K562 (cell line): Measurements from ENCODE around the gene GBP5. TPM values are rescaled to one million over a fixed set of nuclear protein-coding genes. Genes with fewer than 3 reads are reported as not detected.

ENCODE experiments used
- ATAC-seq: fragments of 200-7000 bp; cut with Tn5 transposase; 3 replicates; pipeline ENCODE4 v1.9.1; 2020; ENCODE audit warnings: moderate library complexity
- BruUV-seq: library from RNA; stranded (reverse); fragments of 400-500 nt; replicated peaks from 2 replicates; lab custom pipeline; 2021; lab: Mats Ljungman, UMichigan
- CTCF ChIA-PET: fragments of 300-600 bp; formaldehyde crosslinking; extraction: SDS; loops from one replicate; lab custom pipeline; 2021; ENCODE audit warnings: low intra/inter-chr PET ratio; lab: Yijun Ruan, JAX
- POLR2A ChIA-PET: fragments of 300-600, 350-650 bp; sonication (Branson Sonifier 250); formaldehyde crosslinking; extraction: SDS; loops from one replicate; lab custom pipeline; 2021; ENCODE audit warnings: antibody characterized with exemption, inconsistent platforms; lab: Yijun Ruan, JAX
- DNase-seq, 4 experiments: peaks; one replicate each; pipeline versions ENCODE4 v3.0.0 to v3.0.0-alpha.2; 2011 to 2018; ENCODE audit warnings: low spot score in 3 of 4, mixed read lengths in 3 of 4; ENCODE audit errors: extremely low read depth in 1 of 4
- FAIRE-seq: peaks from 2 replicates; lab custom pipeline; 2011; peaks lifted over from hg19 to GRCh38; lab: Jason Lieb, UNC
- H2AFZ ChIP-seq: 2 replicates; pipeline ENCODE4 v1.6.0; 2011; ENCODE audit warnings: low read depth, low read length, control low read depth, inconsistent platforms
- H3K27ac ChIP-seq: fragments of 200-600 bp; 3 replicates; pipeline ENCODE4 v1.8.0; 2011; ENCODE audit warnings: low read depth, mild to moderate bottlenecking, control low read depth, inconsistent platforms, low read length, moderate library complexity, mixed read lengths; ENCODE audit errors: extremely low read depth
- H3K27me3 ChIP-seq, 2 experiments: fragments of 300-600 bp in 1 of 2; 2 replicates in 1 of 2; 3 replicates in 1 of 2; pipeline versions ENCODE4 v1.6.0 to v1.8.0; 2011; ENCODE audit warnings: inconsistent platforms in 2 of 2, low read length in 2 of 2, mild to moderate bottlenecking in 1 of 2, mixed read lengths in 1 of 2, moderate library complexity in 1 of 2; ENCODE audit not compliant: control insufficient read depth in 2 of 2, insufficient read depth in 2 of 2
- H3K36me3 ChIP-seq: fragments of 300-600 bp; 3 replicates; pipeline ENCODE4 v1.8.0; 2011; ENCODE audit warnings: mild to moderate bottlenecking, low read length, inconsistent platforms; ENCODE audit not compliant: control insufficient read depth, insufficient read depth
- H3K4me1 ChIP-seq, 2 experiments: fragments of 200-600 bp in 1 of 2; replicated peaks in 1 of 2; 2 replicates in 1 of 2; 3 replicates in 1 of 2; pipeline versions ENCODE4 v1.5.1 to v1.8.0; 2011; ENCODE audit warnings: inconsistent platforms in 2 of 2, low read length in 2 of 2, mild to moderate bottlenecking in 1 of 2, mixed read lengths in 1 of 2, moderate library complexity in 1 of 2; ENCODE audit not compliant: control insufficient read depth in 2 of 2, insufficient read depth in 2 of 2
- H3K4me2 ChIP-seq: 2 replicates; pipeline ENCODE4 v1.6.1; 2011; ENCODE audit warnings: low read length, control low read depth, inconsistent platforms, mixed read lengths; ENCODE audit not compliant: insufficient read depth
- H3K4me3 ChIP-seq: fragments of 200-600 bp; sonication (generic), shearing (Covaris generic); 2 replicates; pipeline ENCODE4 v1.5.1; 2016; ENCODE audit warnings: control low read depth, inconsistent platforms
- H3K79me2 ChIP-seq: fragments of 200-600 bp; 3 replicates; pipeline ENCODE4 v1.8.0; 2011; ENCODE audit warnings: low read length, inconsistent platforms; ENCODE audit not compliant: control insufficient read depth, insufficient read depth
- H3K9ac ChIP-seq, 2 experiments: 2 replicates each; pipeline versions ENCODE4 v1.6.0 to v1.6.1; 2011; ENCODE audit warnings: low read depth in 2 of 2, low read length in 2 of 2, control low read depth in 1 of 2, inconsistent platforms in 1 of 2, mild to moderate bottlenecking in 1 of 2, mixed read lengths in 1 of 2; ENCODE audit not compliant: insufficient read depth in 1 of 2
- H3K9me1 ChIP-seq: one replicate; pipeline ENCODE4 v1.6.0; 2011; ENCODE audit warnings: inconsistent platforms, mild to moderate bottlenecking, low read length, moderate library complexity; ENCODE audit not compliant: control insufficient read depth, insufficient read depth
- H3K9me3 ChIP-seq: replicated peaks from 2 replicates; pipeline ENCODE4 v1.5.1; 2011; ENCODE audit warnings: low read depth, low read length, inconsistent platforms; ENCODE audit not compliant: control insufficient read depth, insufficient read depth
- H4K20me1 ChIP-seq: replicated peaks from 2 replicates; pipeline ENCODE4 v1.6.1; 2011; ENCODE audit warnings: low read length, inconsistent platforms, mixed read lengths; ENCODE audit not compliant: control insufficient read depth, insufficient read depth
- ARHGAP35 ChIP-seq: fragments of 450-650 bp; IDR thresholded peaks from 2 replicates; pipeline ENCODE4 v1.6.1; 2018; ENCODE audit not compliant: partially characterized antibody
- BRCA1 ChIP-seq, 2 experiments: fragments of 450-650 bp in 1 of 2; sonication (generic) in 1 of 2; formaldehyde crosslinking in 1 of 2; IDR thresholded peaks; 2 replicates each; pipeline versions ENCODE4 v1.5.0 to v1.6.1; 2017 to 2020; ENCODE audit warnings: mild to moderate bottlenecking in 1 of 2, missing genetic modification reagents in 1 of 2
- EWSR1 ChIP-seq: fragments of 450-650 bp; IDR thresholded peaks from 2 replicates; pipeline ENCODE4 v1.6.1; 2018; ENCODE audit warnings: borderline replicate concordance, mild to moderate bottlenecking, low read depth, moderate library complexity; ENCODE audit not compliant: partially characterized antibody
- JUNB ChIP-seq: fragments of 450-650 bp; formaldehyde crosslinking; conservative IDR thresholded peaks from 2 replicates; pipeline ENCODE4 v1.4.0; 2020; ENCODE audit warnings: mild to moderate bottlenecking
- POLR2G ChIP-seq: fragments of 200-400 bp; formaldehyde crosslinking; IDR thresholded peaks from 2 replicates; pipeline ENCODE4 v1.6.1; 2017; ENCODE audit warnings: low read depth, mild to moderate bottlenecking, antibody characterized with exemption, low read length, moderate library complexity
- RCOR1 ChIP-seq, 2 experiments: IDR thresholded peaks; 2 replicates each; pipeline ENCODE4 v1.6.1; 2012; ENCODE audit warnings: low read depth in 2 of 2, low read length in 2 of 2, borderline replicate concordance in 1 of 2, improper control_type of control experiment in 1 of 2
- RNF2 ChIP-seq: sonication (generic); IDR thresholded peaks from 2 replicates; pipeline ENCODE4 v1.6.1; 2016
- RUNX1 ChIP-seq: sonication (generic); IDR thresholded peaks from 2 replicates; pipeline ENCODE4 v1.6.1; 2016; ENCODE audit warnings: antibody characterized with exemption, low read depth
- SMC3 ChIP-seq: conservative IDR thresholded peaks from 2 replicates; pipeline ENCODE4 v1.6.1; 2011; ENCODE audit warnings: low read depth, low read length, improper control_type of control experiment; ENCODE audit not compliant: insufficient read depth
- THRAP3 ChIP-seq: fragments of 450-650 bp; IDR thresholded peaks from 2 replicates; pipeline ENCODE4 v1.6.1; 2016; ENCODE audit warnings: mild to moderate bottlenecking, inconsistent platforms, borderline replicate concordance
- ZC3H11A ChIP-seq: IDR thresholded peaks from 2 replicates; pipeline ENCODE4 v1.6.1; 2012; ENCODE audit warnings: low read depth, low read length, improper control_type of control experiment
- ZEB2 ChIP-seq: fragments of 450-650 bp; IDR thresholded peaks from 2 replicates; pipeline ENCODE4 v1.6.1; 2016
- ZNF311 ChIP-seq: fragments of 250-450 bp; sonication (Bioruptor Pico); IDR thresholded peaks from 2 replicates; pipeline ENCODE4 v1.4.0; 2020; ENCODE audit warnings: mild to moderate bottlenecking, moderate library complexity
- WGBS: fragments of 100-300 bp; shearing (Covaris generic); methylation state at CpG from one replicate; pipeline ENCODE4 v1.1.6; 2016; ENCODE audit warnings: low coverage, mixed read lengths; ENCODE audit not compliant: insufficient coverage; ENCODE audit errors: missing lambda C conversion rate; 5-methylcytosine and 5-hydroxymethylcytosine counted together
- in situ Hi-C: fragments of 300-500 bp; cut with MboI; formaldehyde crosslinking; loops from 4 replicates; pipeline ENCODE4 v1.15.0; 2018; ENCODE audit warnings: inconsistent platforms, mixed read lengths
- intact Hi-C: fragments of 100-400 bp; cut with micrococcal nuclease; formaldehyde crosslinking; loops from 2 replicates; pipeline ENCODE4 v1.14.2; 2022
- polyA plus RNA-seq, 8 experiments: library from polyadenylated mRNA; depleted of rRNA in 4 of 8; stranded (reverse) in 5 of 8; unstranded in 3 of 8; fragments of >200 nt; fragmentation: Nextera tagmentation in 2 of 8; fragmentation: Illumina TruSeq in 1 of 8; extraction: Ambion mirVana in 2 of 8; extraction: Trizol in 1 of 8; gene quantifications; 2 replicates each; pipeline versions ENCODE4 v1.2.1 to v1.2.3, GENCODE V29; 2011 to 2014; ENCODE audit warnings: inconsistent platforms in 1 of 8, missing spikeins in 1 of 8
- total RNA-seq, 7 experiments: library from RNA; depleted of rRNA in 6 of 7; stranded (reverse); fragments of >200 nt in 6 of 7; fragmentation: Illumina TruSeq in 2 of 7; extraction: Trizol in 2 of 7; gene quantifications; 2 replicates each; pipeline versions ENCODE4 v1.2.1 to v1.2.3, GENCODE V29; 2011 to 2021; ENCODE audit warnings: low replicate concordance in 1 of 7
- TF ChIP-seq, protein P1 (sequence below), 2 experiments: IDR thresholded peaks; 2 replicates each; pipeline ENCODE4 v1.6.1; 2012; ENCODE audit warnings: improper control_type of control experiment in 2 of 2, low read depth in 2 of 2, low read length in 2 of 2, borderline replicate concordance in 1 of 2
- TF ChIP-seq, protein P2 (sequence below): fragments of 250-450 bp; sonication (Bioruptor Pico); IDR thresholded peaks from 2 replicates; pipeline ENCODE4 v1.6.1; 2021; ENCODE audit warnings: mild to moderate bottlenecking
- TF ChIP-seq, protein P3 (sequence below): fragments of 250-450 bp; sonication (Bioruptor Pico); IDR thresholded peaks from 2 replicates; pipeline ENCODE4 v1.5.0; 2021
- TF ChIP-seq, protein P4 (sequence below), 2 experiments: fragments of 450-650 bp in 1 of 2; IDR thresholded peaks; 2 replicates each; pipeline ENCODE4 v1.6.1; 2011 to 2017; ENCODE audit warnings: low read depth in 2 of 2, antibody characterized with exemption in 1 of 2, borderline replicate concordance in 1 of 2, low read length in 1 of 2, mild to moderate bottlenecking in 1 of 2, mixed read lengths in 1 of 2; ENCODE audit not compliant: control insufficient read depth in 1 of 2

GBP5 gene
- total and polyA plus RNA-seq, 9 of the 15 experiments (the other 6 are each of a cell fraction or from before 2014, with no cell fraction given): 0.23 to 0.91 (median 0.57) TPM

DNA sequence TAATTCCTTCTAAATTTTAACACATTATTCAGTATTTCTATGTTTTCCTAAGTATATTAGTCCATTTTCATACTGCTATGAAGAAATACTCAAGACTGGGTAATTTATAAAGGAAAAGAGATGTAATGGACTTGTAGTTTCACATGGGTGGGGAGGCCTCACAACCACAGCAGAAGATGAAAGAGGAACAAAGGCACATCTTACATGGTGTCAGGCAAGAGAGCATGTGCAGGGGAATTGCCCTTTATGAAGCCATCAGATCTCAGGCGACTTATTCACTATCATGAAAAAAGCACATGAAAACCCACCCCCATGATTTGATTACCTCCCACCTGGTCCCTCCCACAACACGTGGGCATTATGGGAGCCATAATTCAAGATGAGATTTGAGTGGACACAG, 15.6 kb downstream of the GBP5 start:
- no peak overlapping the region for H3K9ac ChIP-seq
- no peaks in the 10 kb centered on the region for H3K9me1 ChIP-seq
- no peak for FAIRE-seq
- no peak for DNase-seq
- H2AFZ ChIP-seq: no peak overlapping the region
- H3K79me2 ChIP-seq: no peaks in the 10 kb centered on the region
- no peak overlapping the region for H3K4me2 ChIP-seq
- no peaks in the 10 kb centered on the region for H3K36me3 ChIP-seq
- ChIA-PET POLR2A (no interaction called here), CTCF (no interaction called here)
- 0% methylated on average over 2 of the region's 2 CpGs for WGBS
- no peaks in the 10 kb centered on the region for H3K9me3 ChIP-seq
- H3K27ac ChIP-seq: no peak overlapping the region
- H3K4me3 ChIP-seq: no peak overlapping the region
- in situ Hi-C loops (no loop called here), intact Hi-C loops (no loop called here)
- no TSS peak for BruUV-seq
- no peak for ATAC-seq
- no peaks in the 10 kb centered on the region for H4K20me1 ChIP-seq
- no peaks in the 10 kb centered on the region for H3K4me1 ChIP-seq
- no peaks in the 10 kb centered on the region for H3K27me3 ChIP-seq
- TF ChIP-seq POLR2G (no peak), ZC3H11A (no peak), ZNF311 (CRISPR knock-in tag) (no peak), ARHGAP35 (no peak), RNF2 (no peak), RCOR1 (IDR thresholded peaks at IDR 0.05; ENCODE audit: borderline replicate concordance in 1 of 2, low read depth in 2 of 2, low read length in 2 of 2) (no peak), EWSR1 (no peak), JUNB (no peak), SMC3 (no peak), BRCA1 (IDR thresholded peaks at IDR 0.05) (no peak), BRCA1 (CRISPR knock-in tag; IDR thresholded peaks at IDR 0.05) (no peak), RUNX1 (no peak), THRAP3 (no peak), ZEB2 (no peak)
- TF ChIP-seq, protein P1, sequence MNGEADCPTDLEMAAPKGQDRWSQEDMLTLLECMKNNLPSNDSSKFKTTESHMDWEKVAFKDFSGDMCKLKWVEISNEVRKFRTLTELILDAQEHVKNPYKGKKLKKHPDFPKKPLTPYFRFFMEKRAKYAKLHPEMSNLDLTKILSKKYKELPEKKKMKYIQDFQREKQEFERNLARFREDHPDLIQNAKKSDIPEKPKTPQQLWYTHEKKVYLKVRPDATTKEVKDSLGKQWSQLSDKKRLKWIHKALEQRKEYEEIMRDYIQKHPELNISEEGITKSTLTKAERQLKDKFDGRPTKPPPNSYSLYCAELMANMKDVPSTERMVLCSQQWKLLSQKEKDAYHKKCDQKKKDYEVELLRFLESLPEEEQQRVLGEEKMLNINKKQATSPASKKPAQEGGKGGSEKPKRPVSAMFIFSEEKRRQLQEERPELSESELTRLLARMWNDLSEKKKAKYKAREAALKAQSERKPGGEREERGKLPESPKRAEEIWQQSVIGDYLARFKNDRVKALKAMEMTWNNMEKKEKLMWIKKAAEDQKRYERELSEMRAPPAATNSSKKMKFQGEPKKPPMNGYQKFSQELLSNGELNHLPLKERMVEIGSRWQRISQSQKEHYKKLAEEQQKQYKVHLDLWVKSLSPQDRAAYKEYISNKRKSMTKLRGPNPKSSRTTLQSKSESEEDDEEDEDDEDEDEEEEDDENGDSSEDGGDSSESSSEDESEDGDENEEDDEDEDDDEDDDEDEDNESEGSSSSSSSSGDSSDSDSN (IDR thresholded peaks at IDR 0.05; ENCODE audit: borderline replicate concordance in 1 of 2, low read depth in 2 of 2, low read length in 2 of 2): no peak
- TF ChIP-seq, protein P2, sequence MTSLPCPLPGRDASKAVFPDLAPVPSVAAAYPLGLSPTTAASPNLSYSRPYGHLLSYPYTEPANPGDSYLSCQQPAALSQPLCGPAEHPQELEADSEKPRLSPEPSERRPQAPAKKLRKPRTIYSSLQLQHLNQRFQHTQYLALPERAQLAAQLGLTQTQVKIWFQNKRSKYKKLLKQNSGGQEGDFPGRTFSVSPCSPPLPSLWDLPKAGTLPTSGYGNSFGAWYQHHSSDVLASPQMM (CRISPR knock-in tag): no peak
- TF ChIP-seq, protein P3, sequence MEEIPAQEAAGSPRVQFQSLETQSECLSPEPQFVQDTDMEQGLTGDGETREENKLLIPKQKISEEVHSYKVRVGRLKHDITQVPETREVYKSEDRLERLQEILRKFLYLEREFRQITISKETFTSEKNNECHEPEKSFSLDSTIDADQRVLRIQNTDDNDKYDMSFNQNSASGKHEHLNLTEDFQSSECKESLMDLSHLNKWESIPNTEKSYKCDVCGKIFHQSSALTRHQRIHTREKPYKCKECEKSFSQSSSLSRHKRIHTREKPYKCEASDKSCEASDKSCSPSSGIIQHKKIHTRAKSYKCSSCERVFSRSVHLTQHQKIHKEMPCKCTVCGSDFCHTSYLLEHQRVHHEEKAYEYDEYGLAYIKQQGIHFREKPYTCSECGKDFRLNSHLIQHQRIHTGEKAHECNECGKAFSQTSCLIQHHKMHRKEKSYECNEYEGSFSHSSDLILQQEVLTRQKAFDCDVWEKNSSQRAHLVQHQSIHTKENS (CRISPR knock-in tag): no peak
- TF ChIP-seq, protein P4, sequence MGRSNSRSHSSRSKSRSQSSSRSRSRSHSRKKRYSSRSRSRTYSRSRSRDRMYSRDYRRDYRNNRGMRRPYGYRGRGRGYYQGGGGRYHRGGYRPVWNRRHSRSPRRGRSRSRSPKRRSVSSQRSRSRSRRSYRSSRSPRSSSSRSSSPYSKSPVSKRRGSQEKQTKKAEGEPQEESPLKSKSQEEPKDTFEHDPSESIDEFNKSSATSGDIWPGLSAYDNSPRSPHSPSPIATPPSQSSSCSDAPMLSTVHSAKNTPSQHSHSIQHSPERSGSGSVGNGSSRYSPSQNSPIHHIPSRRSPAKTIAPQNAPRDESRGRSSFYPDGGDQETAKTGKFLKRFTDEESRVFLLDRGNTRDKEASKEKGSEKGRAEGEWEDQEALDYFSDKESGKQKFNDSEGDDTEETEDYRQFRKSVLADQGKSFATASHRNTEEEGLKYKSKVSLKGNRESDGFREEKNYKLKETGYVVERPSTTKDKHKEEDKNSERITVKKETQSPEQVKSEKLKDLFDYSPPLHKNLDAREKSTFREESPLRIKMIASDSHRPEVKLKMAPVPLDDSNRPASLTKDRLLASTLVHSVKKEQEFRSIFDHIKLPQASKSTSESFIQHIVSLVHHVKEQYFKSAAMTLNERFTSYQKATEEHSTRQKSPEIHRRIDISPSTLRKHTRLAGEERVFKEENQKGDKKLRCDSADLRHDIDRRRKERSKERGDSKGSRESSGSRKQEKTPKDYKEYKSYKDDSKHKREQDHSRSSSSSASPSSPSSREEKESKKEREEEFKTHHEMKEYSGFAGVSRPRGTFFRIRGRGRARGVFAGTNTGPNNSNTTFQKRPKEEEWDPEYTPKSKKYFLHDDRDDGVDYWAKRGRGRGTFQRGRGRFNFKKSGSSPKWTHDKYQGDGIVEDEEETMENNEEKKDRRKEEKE (IDR thresholded peaks at IDR 0.05; ENCODE audit: borderline replicate concordance in 1 of 2, control insufficient read depth in 1 of 2, low read depth in 2 of 2, low read length in 1 of 2): no peak
